ENCODE results near the gene TBX10. TPM values are rescaled to one million over a fixed set of nuclear protein-coding genes. Genes with fewer than 3 reads are reported as not detected.

TBX10 gene
- total and polyA plus RNA-seq, 2 of the 8 experiments (the other 6 are each of a cell fraction or from before 2014, with no cell fraction given), result 0.09 TPM; not detected in 1

DNA sequence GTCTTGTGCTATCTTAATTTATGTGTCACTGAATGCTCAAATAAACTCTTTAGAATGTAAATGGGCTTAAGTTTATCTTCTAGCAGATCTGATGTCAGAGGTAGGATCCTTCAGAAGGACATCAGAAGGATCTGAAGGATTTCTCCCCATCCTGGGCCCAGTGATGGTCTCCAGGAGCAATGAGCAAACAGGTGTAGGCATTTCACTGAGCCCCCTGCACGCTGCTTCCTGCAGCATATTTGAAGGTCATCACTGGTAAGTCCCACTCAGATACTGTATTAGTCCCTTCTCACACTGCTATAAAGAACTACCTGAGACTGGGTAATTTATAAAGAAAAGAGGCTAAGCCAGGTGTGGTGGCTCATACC is 51.4 kb downstream of the TBX10 start:
- no peaks in the 10 kb centered on the region; a peak in 1 of 7 replicates for H3K27me3 ChIP-seq (replicated peaks in 1 of 4; ENCODE audit: control insufficient read depth in 3 of 4, extremely low read depth in 1 of 4, insufficient read depth in 3 of 4, low read length in 3 of 4)
- no peak overlapping the region for H2BK20ac ChIP-seq (ENCODE audit: low read length)
- H3K79me1 ChIP-seq (ENCODE audit: low read depth, low read length), result peaks cover 10% of the 10 kb centered on the region
- H2BK15ac ChIP-seq (ENCODE audit: low read length), result no peak overlapping the region
- H3K56ac ChIP-seq (replicated peaks; ENCODE audit: insufficient read length, low read depth, low read length), result no peak overlapping the region
- DNase-seq (ENCODE audit: low read depth in 1 of 2, low spot score in 2 of 2) (no peak), FAIRE-seq (no peak)
- H3K36me3 ChIP-seq (ENCODE audit: control insufficient read depth in 2 of 4, insufficient read depth in 4 of 4, low read length in 3 of 4), result peaks cover 6 to 34% (median 21%) of the 10 kb centered on the region in 4 experiments; a peak in 6 of 8 replicates
- ChIA-PET POLR2A (ENCODE audit: partially characterized antibody) (interaction anchor here (0.7 to 6.7 kb wide), 6 partner anchors 13 to 31 kb away, joined by 3 to 64 read pairs (median 4); no protein-coding TSS in a partner anchor), CTCF (ENCODE audit: partially characterized antibody) (interaction anchor here (0.8 kb wide), 1 partner anchor 11 kb away, joined by 4 read pairs; no protein-coding TSS in a partner anchor)
- H3K18ac ChIP-seq (ENCODE audit: extremely low read depth, low read length), result no peak overlapping the region
- no peaks in the 10 kb centered on the region for H3K9me3 ChIP-seq (ENCODE audit: insufficient read depth in 2 of 2, low read depth in 1 of 2, low read length in 1 of 2)
- no peak overlapping the region for H2BK120ac ChIP-seq (replicated peaks; ENCODE audit: low read depth, low read length)
- H4K8ac ChIP-seq (ENCODE audit: extremely low read depth, insufficient read depth, low read length), result no peak overlapping the region
- H3K4me1 ChIP-seq (replicated peaks in 1 of 4; ENCODE audit: control insufficient read depth in 3 of 4, insufficient read depth in 4 of 4, low read length in 3 of 4), result peaks cover 0 to 21% (median 13%) of the 10 kb centered on the region in 4 experiments; a peak in 6 of 7 replicates
- no peak overlapping the region for H2BK5ac ChIP-seq (ENCODE audit: low read depth, low read length)
- H2AFZ ChIP-seq (ENCODE audit: low read length), result no peak overlapping the region
- H3K23ac ChIP-seq (ENCODE audit: insufficient read length), result no peak overlapping the region
- H4K20me1 ChIP-seq (replicated peaks in 1 of 2; ENCODE audit: control insufficient read depth in 1 of 2, insufficient read depth in 2 of 2, low read length in 2 of 2), result peaks cover 8 to 10% of the 10 kb centered on the region in 2 experiments
- TF ChIP-seq NANOG (IDR thresholded peaks at IDR 0.05; ENCODE audit: insufficient read depth, low read depth, low read length, poor library complexity, severe bottlenecking) (no peak), EP300 (IDR thresholded peaks at IDR 0.05; ENCODE audit: borderline replicate concordance in 1 of 2, low read depth in 2 of 2, low read length in 2 of 2) (no peak), TBP (IDR thresholded peaks at IDR 0.05; ENCODE audit: low read depth, low read length) (no peak), SP1 (IDR thresholded peaks at IDR 0.05; ENCODE audit: low read depth, low read length) (no peak), POLR2A (IDR thresholded peaks at IDR 0.05; ENCODE audit: control extremely low read depth in 1 of 2, low read depth in 2 of 2, low read length in 2 of 2) (peak in 1 of 2 experiments; percentile 20; a peak in 1 of 3 replicates), GTF2F1 (IDR thresholded peaks at IDR 0.05; ENCODE audit: borderline replicate concordance, low read depth, low read length) (no peak), CBX8 (IDR thresholded peaks at IDR 0.05; ENCODE audit: borderline replicate concordance, low read depth, low read length) (no peak), CREB1 (IDR thresholded peaks at IDR 0.05) (no peak)
- no peak overlapping the region for H3K4me3 ChIP-seq (ENCODE audit: extremely low read depth in 1 of 4, insufficient read depth in 2 of 4, low read depth in 3 of 4, low read length in 4 of 4)
- no peak overlapping the region for H2BK12ac ChIP-seq (ENCODE audit: low read depth, low read length)
- no peak overlapping the region for H3K27ac ChIP-seq (ENCODE audit: low read depth, low read length)
- H4K91ac ChIP-seq (replicated peaks; ENCODE audit: insufficient read length, low read length), result no peak overlapping the region
- no peak overlapping the region for H3K4ac ChIP-seq (replicated peaks; ENCODE audit: insufficient read length, low read depth, low read length)
- H3K9ac ChIP-seq (replicated peaks in 1 of 4; ENCODE audit: extremely low read depth in 1 of 4, low read depth in 3 of 4, low read length in 3 of 4), result no peak overlapping the region
- no peak overlapping the region for H3K14ac ChIP-seq (ENCODE audit: insufficient read length)
- H3K4me2 ChIP-seq (ENCODE audit: insufficient read depth in 1 of 2, low read depth in 2 of 2, low read length in 2 of 2), result no peak overlapping the region
- H3K23me2 ChIP-seq (ENCODE audit: low read depth, low read length), result peaks cover 4% of the 10 kb centered on the region; the same call in 1 of the 2 replicates
- H4K5ac ChIP-seq (ENCODE audit: insufficient read length, low read depth, low read length), result no peak overlapping the region
- H3K79me2 ChIP-seq (ENCODE audit: control insufficient read depth in 1 of 2, insufficient read depth in 2 of 2, low read length in 2 of 2), result peaks cover 0 to 23% of the 10 kb centered on the region in 2 experiments; a peak in 2 of 4 replicates
- WGBS, 2 experiments (ENCODE audit: extremely low coverage in 1 of 2, insufficient coverage in 1 of 2, insufficient read length in 1 of 2, insufficient replicate concordance in 2 of 2, low coverage in 1 of 2, low lambda C conversion rate in 2 of 2, missing lambda C conversion rate in 1 of 2), result 90% methylated on average over 1 of the region's 1 CpG; no CpG with 5 or more reads in 1 of the 2 experiments
- H2AK5ac ChIP-seq (ENCODE audit: low read depth, low read length), result no peak overlapping the region
